Fibroblast of gingiva (primary cell): ENCODE measurements around the gene WDR45B.
"Not testable (repeated sequence)": the region's sequence is repeated elsewhere in the genome, so short reads cannot be mapped to it uniquely, and the experiment has no call there.

Experiments
- DNase-seq: peaks from one replicate; pipeline ENCODE4 v3.0.0-alpha.2; 2011; ENCODE audit warnings: low read depth

The WDR45B gene

DNA sequence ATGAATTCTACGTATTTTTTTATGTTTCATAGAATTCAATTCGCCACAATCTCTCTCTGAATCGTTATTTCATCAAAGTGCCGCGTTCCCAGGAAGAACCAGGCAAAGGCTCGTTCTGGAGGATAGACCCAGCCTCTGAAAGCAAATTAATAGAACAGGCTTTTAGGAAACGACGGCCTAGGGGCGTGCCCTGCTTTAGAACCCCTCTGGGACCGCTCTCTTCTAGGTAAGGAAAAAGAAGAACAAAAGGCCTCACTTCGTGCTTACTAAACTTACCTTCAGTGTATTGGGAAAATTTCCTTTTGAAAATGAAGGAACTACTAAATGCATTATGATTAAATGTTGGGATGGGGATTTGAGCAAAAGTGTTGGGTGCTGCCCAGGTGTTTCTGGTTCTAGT is 65.5 kb downstream of the WDR45B start:
- no peak for DNase-seq

- DNase-seq = no peak
These were observed 66.0 kb downstream of the WDR45B start for GRCh38 chr17:82582213-82582612.

- DNase-seq = not testable (repeated sequence)
These were observed 68.3 kb downstream of the WDR45B start for GRCh38 chr17:82579969-82580368.

GRCh38 chr17:82577300-82577699 is 70.9 kb downstream of the WDR45B start:
- DNase-seq = no peak

GRCh38 chr17:82575581-82576221 is 72.5 kb downstream of the WDR45B start:
- DNase-seq = not testable (repeated sequence)

- no peak for DNase-seq
These were observed 74.2 kb downstream of the WDR45B start for GRCh38 chr17:82574041-82574440.

DNA sequence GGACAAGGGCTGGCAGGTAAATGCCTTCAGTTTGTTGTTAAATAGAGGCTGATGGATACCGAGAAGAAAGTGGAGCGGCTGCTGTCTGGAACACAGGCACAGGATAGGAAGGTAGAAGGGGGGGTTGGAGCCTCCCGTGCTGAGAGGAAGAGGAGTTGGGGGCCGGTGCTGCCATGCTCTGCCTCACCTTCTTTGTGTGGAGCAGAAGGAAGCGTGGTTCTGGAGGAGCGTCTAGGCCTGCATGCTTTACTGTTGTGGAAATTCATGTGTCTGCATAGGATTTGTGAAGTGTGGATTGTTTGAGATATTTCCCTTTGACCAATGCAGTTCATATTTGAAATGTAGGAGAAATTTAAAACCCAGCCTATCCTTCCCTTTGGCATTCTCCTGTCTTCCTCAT is 76.4 kb downstream of the WDR45B start:
- no peak for DNase-seq

DNA sequence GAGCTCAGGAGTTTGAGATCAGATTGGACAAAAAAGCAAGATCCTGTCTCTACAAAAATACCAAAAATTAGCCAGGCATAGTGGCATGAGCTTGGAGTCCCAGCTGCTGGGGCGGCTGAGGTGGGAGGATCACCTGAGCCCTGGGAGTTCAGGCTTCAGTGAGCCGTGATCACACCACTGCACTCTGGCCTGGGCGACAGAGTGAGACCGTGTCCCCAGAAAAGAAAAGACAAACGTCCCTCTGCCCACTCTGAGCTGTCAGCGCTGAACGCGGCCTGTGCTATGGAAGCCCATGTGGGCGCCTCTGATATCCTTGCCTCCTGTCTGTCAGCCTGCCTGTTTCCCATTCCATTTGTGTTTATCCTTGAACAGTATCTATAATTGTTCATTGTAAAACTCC is 78.0 kb downstream of the WDR45B start:
- no peak for DNase-seq

- DNase-seq = no peak
These were observed 78.6 kb downstream of the WDR45B start for GRCh38 chr17:82569621-82570020.

DNA sequence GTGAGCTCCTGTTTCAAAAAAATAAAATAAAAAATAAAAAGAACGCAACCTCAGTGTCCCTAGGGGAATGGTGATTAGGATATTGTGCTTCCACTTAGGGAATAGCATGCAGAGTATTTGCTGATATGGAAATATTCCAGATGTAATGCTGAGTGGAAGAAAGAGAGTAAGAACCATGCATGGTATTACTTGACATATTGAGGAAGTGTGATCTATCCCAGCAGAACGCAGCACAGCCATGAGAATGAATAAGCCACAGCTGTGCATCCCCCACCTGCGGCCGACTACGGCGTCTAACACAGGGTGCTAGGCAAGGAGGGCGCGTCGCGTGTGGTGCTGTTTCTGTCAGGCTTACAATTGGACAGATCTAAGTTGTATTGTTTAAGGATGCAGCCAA is 79.2 kb downstream of the WDR45B start:
- no peak for DNase-seq

DNA sequence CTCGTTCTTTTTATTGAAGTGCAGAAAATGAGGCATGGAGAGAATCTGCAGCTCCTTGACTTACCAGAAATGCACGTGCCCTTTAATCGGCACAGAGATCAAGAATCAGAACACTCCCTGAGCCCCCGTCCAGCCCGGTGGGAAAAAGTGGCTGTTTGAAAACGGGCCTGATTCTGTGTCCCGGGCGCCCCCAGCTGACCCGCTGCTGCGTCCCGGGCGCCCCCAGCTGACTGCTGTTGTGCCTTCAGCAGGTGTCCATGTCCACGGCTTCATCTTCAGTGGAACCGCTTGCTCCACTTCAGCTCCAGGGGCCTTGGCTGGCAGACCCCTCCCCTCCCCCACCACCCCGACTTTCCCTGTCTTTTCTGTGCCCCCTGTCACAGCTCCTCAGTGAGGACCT is 81.0 kb downstream of the WDR45B start:
- no peak for DNase-seq

- no peak for DNase-seq
These were observed 81.9 kb downstream of the WDR45B start for GRCh38 chr17:82566129-82566960.

DNA sequence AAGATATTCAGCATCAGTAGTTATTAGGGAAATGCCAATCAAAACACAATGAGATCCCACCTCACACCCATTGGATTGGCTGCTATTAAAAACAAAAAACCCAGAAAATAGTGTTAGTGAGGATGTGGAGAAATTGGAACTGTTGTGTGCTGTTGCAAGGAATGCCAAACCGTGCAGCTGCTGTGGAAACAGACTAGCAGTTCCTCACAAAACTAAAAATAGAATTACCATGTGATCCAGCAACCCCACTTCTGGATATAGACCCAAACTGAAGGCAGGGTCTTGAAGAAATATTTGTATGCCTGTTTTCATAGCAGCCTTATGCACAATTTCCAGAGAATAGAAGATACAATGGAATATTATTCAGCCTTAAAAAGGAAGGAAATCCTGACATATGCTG is 82.7 kb downstream of the WDR45B start:
- no peak for DNase-seq
